Pancreas (tissue), 10 donors: ENCODE results near the gene CDC42BPA. TPM values are rescaled to one million over a fixed set of nuclear protein-coding genes. Genes with fewer than 3 reads are reported as not detected.

Experiments
- ATAC-seq, 4 donors: fragments of 200-7000 bp; cut with Tn5 transposase; one replicate each; pipeline versions ENCODE4 v1.8.0 to v1.9.1; 2020; ENCODE audit warnings: mild to moderate bottlenecking in 4 of 4, moderate library complexity in 4 of 4
- DNase-seq, 6 donors: peaks; one replicate each; pipeline ENCODE4 v3.0.0-alpha.2; 2020
- FAIRE-seq: peaks from 2 replicates; lab custom pipeline; 2012; peaks lifted over from hg19 to GRCh38; lab: Jason Lieb, UNC
- H3K27ac ChIP-seq, 4 donors: fragments of 200-600 bp; sonication (generic); 1 replicate in 3 of 4; 2 replicates in 1 of 4; pipeline versions ENCODE4 v1.5.0 to v1.8.0; 2020
- H3K27me3 ChIP-seq, 4 donors: fragments of 200-600 bp; one replicate each; pipeline ENCODE4 v1.8.0; 2021
- H3K36me3 ChIP-seq, 3 donors: fragments of 200-600 bp; sonication (generic) in 1 of 3; one replicate each; pipeline versions ENCODE4 v1.5.0 to v1.8.0; 2020 to 2021
- H3K4me1 ChIP-seq, 3 donors: fragments of 200-600 bp; one replicate each; pipeline ENCODE4 v1.8.0; 2021
- H3K4me3 ChIP-seq, 4 donors: fragments of 200-600 bp; sonication (generic) in 2 of 4; one replicate each; pipeline versions ENCODE4 v1.5.0 to v1.8.0; 2020 to 2021
- H3K9me3 ChIP-seq, 4 donors: fragments of 200-600 bp; one replicate each; pipeline ENCODE4 v1.8.0; 2021
- WGBS, 2 donors: extraction: QIAGEN DNeasy Blood & Tissue Kit; methylation state at CpG; one replicate each; pipeline ENCODE4 v1.1.7; 2013; 5-methylcytosine and 5-hydroxymethylcytosine counted together
- intact Hi-C, 3 donors: fragments of 100-400 bp; cut with DNase I; formaldehyde crosslinking; loops; one replicate each; pipeline versions ENCODE4 v1.11.1 to v1.14.2; 2022
- polyA plus RNA-seq, 2 donors: library from polyadenylated mRNA; stranded (reverse); fragments of 200-250 nt; gene quantifications; one replicate each; pipeline ENCODE4 v1.2.3, GENCODE V29; 2013
- total RNA-seq, 6 donors: library from RNA; stranded (reverse); fragmentation: NEBNext Ultra II Directional in 4 of 6; extraction: Animal tissue kit (Norgen Biotek cat#: 25700) in 4 of 6; gene quantifications; one replicate each; pipeline versions ENCODE4 v1.2.1 to v1.2.4, GENCODE V29; 2021 to 2023
- TF ChIP-seq, protein P1 (sequence below), 4 donors: fragments of 200-600 bp; sonication (generic) in 3 of 4; IDR thresholded peaks; one replicate each; pipeline versions ENCODE4 v1.5.0 to v1.8.0; 2021; ENCODE audit warnings: antibody characterized with exemption in 4 of 4
- donor health status: healthy with polysubstance abuse.
- donor health status: DM: no; HTN: no; CAD: no; lungs with moderate emphysema.
- donor health status: DM: no; HTN: no; CAD: no.
- donor health status: control.
- donor health status: control.
- donor health status: Bipolar disorder and iron deficiency.
- donor health status: DM: yes; HTN: yes; CAD: no.
- donor health status: DM: no; HTN: no; CAD: no.
- donor health status: DM: no; HTN: no; CAD: no.
- donor health status: DM: yes; HTN: yes; CAD: no.

The CDC42BPA gene
- total and polyA plus RNA-seq, 8 donors: 5.3 to 22.5 (median 16.5) TPM

DNA sequence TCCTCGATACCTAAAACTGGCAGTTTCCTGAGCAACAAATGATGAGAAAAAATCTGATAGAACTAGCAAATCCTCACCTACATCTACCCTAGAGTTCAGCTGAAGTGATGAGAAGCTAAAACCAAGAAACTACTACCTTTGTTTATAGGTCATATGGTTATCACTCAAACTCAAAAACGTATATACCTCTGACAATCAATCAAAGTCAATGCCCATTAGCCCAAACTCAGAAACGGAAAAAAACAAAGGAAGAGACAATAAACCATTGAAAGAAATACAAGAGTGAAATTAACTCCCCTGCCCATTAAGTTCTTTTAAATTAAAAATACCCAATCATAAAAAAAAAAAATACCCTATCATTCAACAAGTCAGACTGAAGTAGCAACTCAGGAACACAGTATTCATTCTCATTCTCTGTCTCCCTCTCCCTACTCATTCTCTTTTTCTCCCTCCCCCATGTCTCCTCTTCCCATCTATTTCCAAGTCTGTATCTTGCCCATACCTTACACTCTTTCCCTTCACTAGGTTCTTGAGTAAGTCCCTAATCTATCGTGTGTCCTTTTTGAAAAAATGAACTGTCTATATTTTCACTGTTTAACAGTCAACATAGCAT lies 6.8 kb downstream of the CDC42BPA start:
- TF ChIP-seq, protein P1, sequence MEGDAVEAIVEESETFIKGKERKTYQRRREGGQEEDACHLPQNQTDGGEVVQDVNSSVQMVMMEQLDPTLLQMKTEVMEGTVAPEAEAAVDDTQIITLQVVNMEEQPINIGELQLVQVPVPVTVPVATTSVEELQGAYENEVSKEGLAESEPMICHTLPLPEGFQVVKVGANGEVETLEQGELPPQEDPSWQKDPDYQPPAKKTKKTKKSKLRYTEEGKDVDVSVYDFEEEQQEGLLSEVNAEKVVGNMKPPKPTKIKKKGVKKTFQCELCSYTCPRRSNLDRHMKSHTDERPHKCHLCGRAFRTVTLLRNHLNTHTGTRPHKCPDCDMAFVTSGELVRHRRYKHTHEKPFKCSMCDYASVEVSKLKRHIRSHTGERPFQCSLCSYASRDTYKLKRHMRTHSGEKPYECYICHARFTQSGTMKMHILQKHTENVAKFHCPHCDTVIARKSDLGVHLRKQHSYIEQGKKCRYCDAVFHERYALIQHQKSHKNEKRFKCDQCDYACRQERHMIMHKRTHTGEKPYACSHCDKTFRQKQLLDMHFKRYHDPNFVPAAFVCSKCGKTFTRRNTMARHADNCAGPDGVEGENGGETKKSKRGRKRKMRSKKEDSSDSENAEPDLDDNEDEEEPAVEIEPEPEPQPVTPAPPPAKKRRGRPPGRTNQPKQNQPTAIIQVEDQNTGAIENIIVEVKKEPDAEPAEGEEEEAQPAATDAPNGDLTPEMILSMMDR (IDR thresholded peaks at IDR 0.05): no peak
- no peak overlapping the region for H3K27ac ChIP-seq
- peaks cover 20 to 32% (median 20%) of the 10 kb centered on the region in 3 donors for H3K4me1 ChIP-seq
- WGBS, 2 donors: 61 to 65% methylated on average over 4 of the region's 4 CpGs
- DNase-seq (no peak), FAIRE-seq (no peak), ATAC-seq (no peak)
- H3K36me3 ChIP-seq: no peaks in the 10 kb centered on the region
- H3K4me3 ChIP-seq: no peak overlapping the region
- intact Hi-C loops: no loop called here
- H3K9me3 ChIP-seq: no peaks in the 10 kb centered on the region
- no peaks in the 10 kb centered on the region for H3K27me3 ChIP-seq

GRCh38 chr1:227308367-227309336 lies 9.6 kb downstream of the CDC42BPA start:
- 34 to 47% methylated on average over 6 of the region's 6 CpGs for WGBS, 2 donors
- peak; percentile 89 for FAIRE-seq
- Histone ChIP-seq H3K27ac (peak overlapping the region; percentile 3 to 77 (median 44)), H3K36me3 (no peaks in the 10 kb centered on the region), H3K9me3 (no peaks in the 10 kb centered on the region), H3K4me1 (peaks cover 13 to 20% (median 15%) of the 10 kb centered on the region in 3 donors), H3K4me3 (peak overlapping the region in 2 of 4 donors; percentile 18 to 24), H3K27me3 (no peaks in the 10 kb centered on the region)
- DNase-seq: no peak
- TF ChIP-seq, protein P1 (IDR thresholded peaks at IDR 0.05): no peak
- ATAC-seq: peak; percentile 89 to 95 (median 93)
- intact Hi-C loops: no loop called here

DNA sequence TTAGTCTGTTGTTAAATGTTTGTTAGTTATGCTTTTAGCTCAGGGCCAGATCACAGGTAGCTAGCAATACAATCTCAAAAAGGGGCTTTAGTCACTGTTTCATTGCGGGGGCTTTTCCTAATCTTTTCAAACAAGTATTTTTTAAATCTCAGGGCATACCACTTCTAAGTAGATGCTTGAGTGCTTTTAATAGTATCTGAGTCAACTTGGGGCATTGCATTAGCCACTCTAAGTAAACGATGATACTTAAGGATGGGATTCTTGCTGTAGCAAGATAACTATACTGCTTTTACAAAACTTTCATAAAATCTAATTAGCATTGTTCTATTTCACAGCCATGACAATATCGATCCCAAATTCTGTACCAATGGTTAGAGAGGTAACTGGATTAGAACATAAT lies 11.6 kb downstream of the CDC42BPA start:
- intact Hi-C loops: no loop called here
- ATAC-seq (no peak), FAIRE-seq (no peak), DNase-seq (no peak)
- no peak overlapping the region for H3K27ac ChIP-seq
- H3K9me3 ChIP-seq: no peaks in the 10 kb centered on the region
- H3K36me3 ChIP-seq: no peaks in the 10 kb centered on the region
- H3K4me1 ChIP-seq: peaks cover 8 to 17% (median 15%) of the 10 kb centered on the region in 3 donors
- 95 to 97% methylated on average over 3 of the region's 3 CpGs for WGBS, 2 donors
- no peaks in the 10 kb centered on the region for H3K27me3 ChIP-seq
- H3K4me3 ChIP-seq: no peak overlapping the region
- TF ChIP-seq, protein P1 (IDR thresholded peaks at IDR 0.05): no peak

DNA sequence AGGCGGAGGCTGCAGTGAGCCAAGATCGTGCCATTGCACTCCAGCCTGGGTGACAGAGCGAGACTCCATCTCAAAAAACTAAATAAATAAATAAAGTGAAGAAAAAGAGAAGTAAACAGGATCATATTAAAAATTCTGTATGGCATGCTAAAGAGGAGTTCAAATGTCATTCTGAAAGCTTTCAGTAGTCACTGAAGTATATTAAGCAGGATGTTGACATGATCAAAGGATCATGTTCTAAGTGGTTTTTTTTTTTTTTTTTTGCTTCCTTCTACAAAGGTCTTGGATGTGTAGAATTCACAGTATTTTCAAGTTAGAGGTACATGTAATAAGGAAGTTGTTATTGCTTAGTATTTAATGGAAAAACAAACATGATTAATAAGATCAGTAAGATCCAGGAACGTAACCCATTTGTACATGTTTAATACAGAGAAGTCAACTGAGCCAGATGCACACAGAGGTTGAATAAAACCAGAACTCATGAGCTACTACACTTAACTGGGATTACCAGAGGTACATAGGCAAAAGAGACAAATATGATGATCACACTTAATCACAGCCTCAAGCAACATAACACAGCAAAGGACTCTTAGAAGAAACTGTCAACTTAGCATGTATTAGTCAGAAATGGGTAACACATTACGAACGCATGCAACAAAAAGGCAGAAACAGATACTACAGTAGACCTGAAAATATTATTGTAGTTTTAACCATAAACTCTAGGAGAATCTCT lies 12.2 kb downstream of the CDC42BPA start:
- DNase-seq (no peak), FAIRE-seq (no peak), ATAC-seq (peak in 1 of 4 donors; percentile 25)
- 81 to 82% methylated on average over 6 of the region's 6 CpGs for WGBS, 2 donors
- no peaks in the 10 kb centered on the region for H3K36me3 ChIP-seq
- peaks cover 8 to 17% (median 15%) of the 10 kb centered on the region in 3 donors for H3K4me1 ChIP-seq
- H3K27ac ChIP-seq: no peak overlapping the region
- intact Hi-C loops: no loop called here
- TF ChIP-seq, protein P1 (IDR thresholded peaks at IDR 0.05): no peak
- H3K27me3 ChIP-seq: no peaks in the 10 kb centered on the region
- no peak overlapping the region for H3K4me3 ChIP-seq
- H3K9me3 ChIP-seq: no peaks in the 10 kb centered on the region
